Measurements from ENCODE around the gene GSG1.

GSG1 gene

GRCh38 chr12:13119826-13120225, 16.4 kb upstream of the GSG1 start:
- no peak for DNase-seq

- DNase-seq = no peak
These were observed 13.6 kb upstream of the GSG1 start for GRCh38 chr12:13117029-13117428.

GRCh38 chr12:13116259-13116658, 12.8 kb upstream of the GSG1 start:
- no peak for DNase-seq

GRCh38 chr12:13114251-13115052, 11.0 kb upstream of the GSG1 start:
- no peak for DNase-seq

GRCh38 chr12:13112968-13113367, 9.5 kb upstream of the GSG1 start:
- no peak for DNase-seq

- no peak for DNase-seq
These were observed 3.2 kb upstream of the GSG1 start for GRCh38 chr12:13106666-13107065.

- no peak for DNase-seq
These were observed 2.3 kb upstream of the GSG1 start for GRCh38 chr12:13105781-13106180.

GRCh38 chr12:13104409-13104808, 942 bp upstream of the GSG1 start:
- DNase-seq = no peak

- DNase-seq = no peak
These were observed 839 bp downstream of the GSG1 start for GRCh38 chr12:13102461-13103195.

GRCh38 chr12:13101821-13102375, 1.6 kb downstream of the GSG1 start:
- no peak for DNase-seq

- DNase-seq = peak; percentile 93
These were observed 2.3 kb downstream of the GSG1 start for GRCh38 chr12:13100882-13101769.

GRCh38 chr12:13100605-13100881, 2.9 kb downstream of the GSG1 start:
- peak; percentile 31 for DNase-seq

GRCh38 chr12:13099844-13100604, 3.4 kb downstream of the GSG1 start:
- DNase-seq = peak; percentile 10

GRCh38 chr12:13099066-13099843, 4.2 kb downstream of the GSG1 start:
- peak; percentile 83 for DNase-seq

- peak; percentile 39 for DNase-seq
These were observed 5.9 kb downstream of the GSG1 start for GRCh38 chr12:13097491-13098011.

GRCh38 chr12:13095266-13095995, 8.0 kb downstream of the GSG1 start:
- DNase-seq = no peak

GRCh38 chr12:13094367-13094766, 9.1 kb downstream of the GSG1 start:
- DNase-seq = peak; percentile 39

GRCh38 chr12:13093848-13094220, 9.6 kb downstream of the GSG1 start:
- DNase-seq = peak; percentile 18

- no peak for DNase-seq
These were observed 10.1 kb downstream of the GSG1 start for GRCh38 chr12:13093191-13093847.

- no peak for DNase-seq
These were observed 11.6 kb downstream of the GSG1 start for GRCh38 chr12:13091832-13092231.

All from hematopoietic multipotent progenitor cell treated with erythropoietin and hydrocortisone succinate and interleukin-3 and kit ligand, for 4 days (in vitro differentiated cells).